Subcutaneous adipose tissue (tissue), 4 donors: ENCODE results near the gene PCK1. TPM values are rescaled to one million over a fixed set of nuclear protein-coding genes. Genes with fewer than 3 reads are reported as not detected.

ENCODE experiments used
- CTCF ChIP-seq: fragments of 450-650 bp; IDR thresholded peaks from one replicate; pipeline ENCODE4 v1.5.1; 2016; ENCODE audit warnings: low read depth, mild to moderate bottlenecking, control low read depth, antibody characterized with exemption, moderate library complexity
- total RNA-seq, 4 donors: library from RNA; depleted of rRNA; stranded (reverse); fragments of >200 nt; gene quantifications; one replicate each; pipeline ENCODE4 v1.1.0, GENCODE V29; 2016

The PCK1 gene
- total RNA-seq, 4 donors from 2014 or later, result 152 to 643 (median 237) TPM

- no peak for TF ChIP-seq CTCF
Measured at GRCh38 chr20:57574954-57575353, 14.0 kb downstream of the PCK1 start.

GRCh38 chr20:57576002-57576401 lies 15.1 kb downstream of the PCK1 start:
- TF ChIP-seq CTCF, result no peak

- TF ChIP-seq CTCF, result no peak
Measured at GRCh38 chr20:57576617-57577550, 16.0 kb downstream of the PCK1 start.

- no peak for TF ChIP-seq CTCF
Measured at GRCh38 chr20:57577679-57578475, 17.0 kb downstream of the PCK1 start.

- TF ChIP-seq CTCF, result no peak
Measured at GRCh38 chr20:57578476-57579165, 17.7 kb downstream of the PCK1 start.

GRCh38 chr20:57579331-57579897 lies 18.5 kb downstream of the PCK1 start:
- TF ChIP-seq CTCF, result no peak
